BJ (cell line): ENCODE data around the gene TPRG1. TPM values are rescaled to one million over a fixed set of nuclear protein-coding genes. Genes with fewer than 3 reads are reported as not detected.

ENCODE experiments used
- CTCF ChIA-PET: fragments of 350-600 bp; formaldehyde crosslinking; extraction: SDS; loops from one replicate; lab custom pipeline; 2021; ENCODE audit warnings: antibody characterized with exemption, inconsistent platforms; lab: Yijun Ruan, JAX
- POLR2A ChIA-PET: fragments of 300-600 bp; sonication (Branson Sonifier 250); formaldehyde crosslinking; extraction: SDS; loops from one replicate; lab custom pipeline; 2021; ENCODE audit warnings: antibody characterized with exemption; lab: Charles Lee
- DNase-seq: peaks from one replicate; pipeline ENCODE4 v3.0.0-alpha.2; 2011; ENCODE audit warnings: low read depth
- H3K27me3 ChIP-seq: 2 replicates; pipeline ENCODE4 v1.6.0; 2011; ENCODE audit warnings: low read length; ENCODE audit not compliant: control insufficient read depth, insufficient read depth
- H3K36me3 ChIP-seq: 2 replicates; pipeline ENCODE4 v1.5.1; 2011; ENCODE audit warnings: low read length; ENCODE audit not compliant: control insufficient read depth, insufficient read depth
- H3K4me3 ChIP-seq: 2 replicates; pipeline ENCODE4 v1.5.1; 2011; ENCODE audit warnings: low read depth, mild to moderate bottlenecking, control low read depth, low read length
- CTCF ChIP-seq: IDR thresholded peaks from 2 replicates; pipeline ENCODE4 v1.5.1; 2011; ENCODE audit warnings: low read depth, mild to moderate bottlenecking, control low read depth, inconsistent platforms, low read length, moderate library complexity; ENCODE audit not compliant: insufficient read depth
- polyA plus RNA-seq: library from polyadenylated mRNA; depleted of rRNA; stranded (reverse); fragments of >200 nt; gene quantifications from 2 replicates; pipeline ENCODE4 v1.2.3, GENCODE V29; 2011

TPRG1 gene
- polyA plus RNA-seq, 1 experiment, result 0.16 TPM

GRCh38 chr3:189148081-189148507 is 23.7 kb upstream of the TPRG1 start:
- no peak overlapping the region for H3K4me3 ChIP-seq

GRCh38 chr3:189149203-189149602 is 22.6 kb upstream of the TPRG1 start:
- no peak for DNase-seq
- ChIA-PET CTCF (interaction anchor here (0.8 to 3.7 kb wide), 5 partner anchors 11 to 1410 kb away, joined by 3 to 29 read pairs (median 5); no protein-coding TSS in a partner anchor), POLR2A (no interaction called here)
- TF ChIP-seq CTCF, result no peak
- Histone ChIP-seq H3K27me3 (peaks cover 4% of the 10 kb centered on the region), H3K36me3 (no peaks in the 10 kb centered on the region), H3K4me3 (no peak overlapping the region)

More at GRCh38 chr3:189148081-189148507, 23.7 kb upstream of the TPRG1 start:
- Histone ChIP-seq H3K36me3 (no peaks in the 10 kb centered on the region), H3K27me3 (peaks cover 6% of the 10 kb centered on the region)
- CTCF ChIA-PET, result interaction anchor here (1.0 to 3.7 kb wide), 6 partner anchors 10 to 1408 kb away, joined by 3 to 29 read pairs (median 4); no protein-coding TSS in a partner anchor
- peak; percentile 11 for DNase-seq
- TF ChIP-seq CTCF, result peak; percentile 73
- POLR2A ChIA-PET, result no interaction called here

GRCh38 chr3:189157232-189158007 is 14.4 kb upstream of the TPRG1 start:
- DNase-seq, result no peak
- no peaks in the 10 kb centered on the region for H3K36me3 ChIP-seq
- peaks cover 5% of the 10 kb centered on the region for H3K27me3 ChIP-seq
- ChIA-PET CTCF (interaction anchor here (0.6 to 1.1 kb wide), 2 partner anchors 12 to 490 kb away, joined by 3 read pairs; no protein-coding TSS in a partner anchor), POLR2A (no interaction called here)
- no peak overlapping the region for H3K4me3 ChIP-seq
- no peak for TF ChIP-seq CTCF

- ChIA-PET POLR2A (no interaction called here), CTCF (no interaction called here)
- no peak overlapping the region for H3K4me3 ChIP-seq
- no peak for TF ChIP-seq CTCF
- no peak for DNase-seq
- H3K27me3 ChIP-seq, result peaks cover 5% of the 10 kb centered on the region
- no peaks in the 10 kb centered on the region for H3K36me3 ChIP-seq
Observed at GRCh38 chr3:189158034-189158433, 13.7 kb upstream of the TPRG1 start.

GRCh38 chr3:189160519-189161309 is 11.1 kb upstream of the TPRG1 start:
- DNase-seq, result no peak
- H3K36me3 ChIP-seq, result no peaks in the 10 kb centered on the region
- peaks cover 5% of the 10 kb centered on the region for H3K27me3 ChIP-seq
- no peak overlapping the region for H3K4me3 ChIP-seq
- POLR2A ChIA-PET, result no interaction called here
- no peak for TF ChIP-seq CTCF
- CTCF ChIA-PET, result interaction anchor here (0.6 kb wide), 1 partner anchor 9 kb away, joined by 3 read pairs; no protein-coding TSS in a partner anchor
